ENCODE measurements around the gene TP73. TPM values are rescaled to one million over a fixed set of nuclear protein-coding genes. Genes with fewer than 3 reads are reported as not detected.

TP73 gene
- total RNA-seq, 2 experiments from 2014 or later, result not detected

GRCh38 chr1:3777078-3777547 is 124.8 kb downstream of the TP73 start:
- H3K27ac Mint-ChIP-seq, result peak overlapping the region; percentile 12
- Histone ChIP-seq H3K27ac (ENCODE audit: low read depth in 1 of 2, low read length in 2 of 2) (no peak overlapping the region), H3K27me3 (ENCODE audit: control insufficient read depth in 1 of 2, insufficient read depth in 2 of 2, low read length in 2 of 2) (no peaks in the 10 kb centered on the region), H3K9me3 (ENCODE audit: control insufficient read depth in 1 of 2, insufficient read depth in 1 of 2, low read length in 2 of 2) (no peaks in the 10 kb centered on the region), H3K4me3 (ENCODE audit: low read length) (no peak overlapping the region), H3K36me3 (ENCODE audit: insufficient read depth, low read length) (peaks cover 31% of the 10 kb centered on the region), H3K4me1 (ENCODE audit: insufficient read depth, low read length) (peaks cover 21% of the 10 kb centered on the region)
- intact Hi-C loops (cut with DNase I, micrococcal nuclease), result loop anchor here in 1 of 2 experiments (10.0 kb wide), 1 partner anchor 1252 kb away; the partner anchor contains the start of gene PANK4
- H3K4me1 Mint-ChIP-seq (ENCODE audit: low read depth), result peaks cover 5% of the 10 kb centered on the region
- H3K27me3 Mint-ChIP-seq, result no peaks in the 10 kb centered on the region
- no peak overlapping the region for H3K4me3 Mint-ChIP-seq
- no peaks in the 10 kb centered on the region for H3K9me3 Mint-ChIP-seq
- peaks cover 29% of the 10 kb centered on the region for H3K36me3 Mint-ChIP-seq (ENCODE audit: low read depth)
- no peak for ATAC-seq (ENCODE audit: poor library complexity)
- CTCF ChIA-PET, result no interaction called here
- POLR2A ChIA-PET, result no interaction called here
- TF ChIP-seq CTCF (IDR thresholded peaks at IDR 0.05), result no peak
- DNase-seq, result peak in 1 of 14 experiments; percentile 11

- Mint-ChIP-seq H3K9me3 (no peaks in the 10 kb centered on the region), H3K36me3 (ENCODE audit: low read depth) (peaks cover 37% of the 10 kb centered on the region), H3K4me3 (no peak overlapping the region), H3K27ac (no peak overlapping the region), H3K4me1 (ENCODE audit: low read depth) (peaks cover 5% of the 10 kb centered on the region), H3K27me3 (no peaks in the 10 kb centered on the region)
- Histone ChIP-seq H3K9me3 (ENCODE audit: control insufficient read depth in 1 of 2, insufficient read depth in 1 of 2, low read length in 2 of 2) (no peaks in the 10 kb centered on the region), H3K27me3 (ENCODE audit: control insufficient read depth in 1 of 2, insufficient read depth in 2 of 2, low read length in 2 of 2) (no peaks in the 10 kb centered on the region), H3K36me3 (ENCODE audit: insufficient read depth, low read length) (peaks cover 39% of the 10 kb centered on the region), H3K4me3 (ENCODE audit: low read length) (no peak overlapping the region), H3K4me1 (ENCODE audit: insufficient read depth, low read length) (peaks cover 18% of the 10 kb centered on the region), H3K27ac (ENCODE audit: low read depth in 1 of 2, low read length in 2 of 2) (no peak overlapping the region)
- intact Hi-C loops (cut with DNase I, micrococcal nuclease), result loop anchor here in 1 of 2 experiments (10.0 kb wide), 1 partner anchor 1253 kb away; the partner anchor contains the start of gene PANK4
- ChIA-PET POLR2A (no interaction called here), CTCF (no interaction called here)
- DNase-seq (peak in 1 of 14 experiments; percentile 18), ATAC-seq (ENCODE audit: poor library complexity) (no peak)
- no peak for TF ChIP-seq CTCF (IDR thresholded peaks at IDR 0.05)
Observed at GRCh38 chr1:3777647-3778589, 125.6 kb downstream of the TP73 start.

GRCh38 chr1:3778590-3779264 is 126.4 kb downstream of the TP73 start:
- Mint-ChIP-seq H3K9me3 (no peaks in the 10 kb centered on the region), H3K27me3 (no peaks in the 10 kb centered on the region), H3K4me3 (no peak overlapping the region), H3K27ac (no peak overlapping the region), H3K36me3 (ENCODE audit: low read depth) (peaks cover 44% of the 10 kb centered on the region), H3K4me1 (ENCODE audit: low read depth) (peaks cover 5% of the 10 kb centered on the region)
- H3K4me3 ChIP-seq (ENCODE audit: low read length), result no peak overlapping the region
- peaks cover 12% of the 10 kb centered on the region for H3K4me1 ChIP-seq (ENCODE audit: insufficient read depth, low read length)
- DNase-seq (peak in 1 of 14 experiments; percentile 9), ATAC-seq (ENCODE audit: poor library complexity) (no peak)
- CTCF ChIA-PET, result no interaction called here
- no peak for TF ChIP-seq CTCF (IDR thresholded peaks at IDR 0.05)
- intact Hi-C loops (cut with DNase I, micrococcal nuclease), result loop anchor here in 1 of 2 experiments (10.0 kb wide), 1 partner anchor 1254 kb away; the partner anchor contains the start of gene PANK4
- no peak overlapping the region for H3K27ac ChIP-seq (ENCODE audit: low read depth in 1 of 2, low read length in 2 of 2)
- no peaks in the 10 kb centered on the region for H3K27me3 ChIP-seq (ENCODE audit: control insufficient read depth in 1 of 2, insufficient read depth in 2 of 2, low read length in 2 of 2)
- POLR2A ChIA-PET, result no interaction called here
- H3K9me3 ChIP-seq (ENCODE audit: control insufficient read depth in 1 of 2, insufficient read depth in 1 of 2, low read length in 2 of 2), result no peaks in the 10 kb centered on the region
- peaks cover 46% of the 10 kb centered on the region for H3K36me3 ChIP-seq (ENCODE audit: insufficient read depth, low read length)
